ENCODE measurements around the gene ADAMTS13.
"Not testable (repeated sequence)": the region's sequence is repeated elsewhere in the genome, so short reads cannot be mapped to it uniquely, and the experiment has no call there.

The ADAMTS13 gene

GRCh38 chr9:133427658-133428348, 5.6 kb downstream of the ADAMTS13 start:
- DNase-seq = no peak

GRCh38 chr9:133428617-133429101, 6.5 kb downstream of the ADAMTS13 start:
- no peak for DNase-seq

GRCh38 chr9:133429214-133429613, 7.0 kb downstream of the ADAMTS13 start:
- DNase-seq = no peak

- no peak for DNase-seq
Measured at GRCh38 chr9:133429641-133430161, 7.5 kb downstream of the ADAMTS13 start.

- no peak for DNase-seq
Measured at GRCh38 chr9:133430244-133430643, 8.1 kb downstream of the ADAMTS13 start.

- DNase-seq = no peak
Measured at GRCh38 chr9:133433351-133433843, 11.2 kb downstream of the ADAMTS13 start.

GRCh38 chr9:133436681-133437080, 14.5 kb downstream of the ADAMTS13 start:
- no peak for DNase-seq

- DNase-seq = no peak
Measured at GRCh38 chr9:133437753-133438531, 15.8 kb downstream of the ADAMTS13 start.

GRCh38 chr9:133439337-133439736, 17.2 kb downstream of the ADAMTS13 start:
- DNase-seq = no peak

GRCh38 chr9:133440874-133441273, 18.7 kb downstream of the ADAMTS13 start:
- DNase-seq = no peak

- DNase-seq = no peak
Measured at GRCh38 chr9:133441571-133441970, 19.4 kb downstream of the ADAMTS13 start.

GRCh38 chr9:133443248-133443647, 21.1 kb downstream of the ADAMTS13 start:
- DNase-seq = no peak

- DNase-seq = no peak
Measured at GRCh38 chr9:133443982-133444381, 21.8 kb downstream of the ADAMTS13 start.

GRCh38 chr9:133445293-133445969, 23.3 kb downstream of the ADAMTS13 start:
- DNase-seq = no peak

GRCh38 chr9:133448487-133448972, 26.4 kb downstream of the ADAMTS13 start:
- DNase-seq = no peak

- DNase-seq = no peak
Measured at GRCh38 chr9:133449760-133450159, 27.6 kb downstream of the ADAMTS13 start.

- DNase-seq = not testable (repeated sequence)
Measured at GRCh38 chr9:133451865-133452264, 29.7 kb downstream of the ADAMTS13 start.

GRCh38 chr9:133452562-133452961, 30.4 kb downstream of the ADAMTS13 start:
- DNase-seq = no peak

GRCh38 chr9:133453651-133454050, 31.5 kb downstream of the ADAMTS13 start:
- no peak for DNase-seq

GRCh38 chr9:133454325-133454724, 32.2 kb downstream of the ADAMTS13 start:
- DNase-seq = no peak

GRCh38 chr9:133454943-133455673, 32.9 kb downstream of the ADAMTS13 start:
- DNase-seq = no peak

- no peak for DNase-seq
Measured at GRCh38 chr9:133455936-133456335, 33.8 kb downstream of the ADAMTS13 start.
